ENCODE measurements around the gene CACNA1A.
"Not testable (repeated sequence)": the region's sequence is repeated elsewhere in the genome, so short reads cannot be mapped to it uniquely, and the experiment has no call there.

CACNA1A gene

GRCh38 chr19:13362668-13363067, 143.6 kb downstream of the CACNA1A start:
- H3K4me3 ChIP-seq (replicated peaks; ENCODE audit: insufficient read depth, low read length): no peak overlapping the region
- no peak for DNase-seq (ENCODE audit: low read depth in 1 of 2, low spot score in 1 of 2)
- TF ChIP-seq POLR2AphosphoS5 (IDR thresholded peaks at IDR 0.05; ENCODE audit: low read depth) (no peak), REST (IDR thresholded peaks at IDR 0.05; ENCODE audit: insufficient replicate concordance, low read depth) (no peak), GABPA (IDR thresholded peaks at IDR 0.05; ENCODE audit: low read depth) (no peak), SPI1 (IDR thresholded peaks at IDR 0.05; ENCODE audit: borderline replicate concordance, low read depth) (no peak), CTCF (IDR thresholded peaks at IDR 0.05; ENCODE audit: insufficient read depth, low read length) (no peak)
- no peak overlapping the region for H3K27ac ChIP-seq (replicated peaks)
- no peaks in the 10 kb centered on the region for H3K27me3 ChIP-seq (ENCODE audit: insufficient read depth, poor library complexity, severe bottlenecking)

- DNase-seq (ENCODE audit: low read depth in 1 of 2, low spot score in 1 of 2); H3K27me3 ChIP-seq (ENCODE audit: insufficient read depth, poor library complexity, severe bottlenecking); H3K4me3 ChIP-seq (replicated peaks; ENCODE audit: insufficient read depth, low read length); H3K27ac ChIP-seq (replicated peaks): not testable (repeated sequence)
Observed at GRCh38 chr19:13361726-13362125, 144.6 kb downstream of the CACNA1A start.

- Histone ChIP-seq H3K27ac (replicated peaks) (no peak overlapping the region), H3K4me3 (replicated peaks; ENCODE audit: insufficient read depth, low read length) (no peak overlapping the region), H3K27me3 (ENCODE audit: insufficient read depth, poor library complexity, severe bottlenecking) (no peaks in the 10 kb centered on the region)
- no peak for DNase-seq (ENCODE audit: low read depth in 1 of 2, low spot score in 1 of 2)
- TF ChIP-seq REST (IDR thresholded peaks at IDR 0.05; ENCODE audit: insufficient replicate concordance, low read depth): no peak
- no peak for TF ChIP-seq GABPA (IDR thresholded peaks at IDR 0.05; ENCODE audit: low read depth)
- TF ChIP-seq POLR2AphosphoS5 (IDR thresholded peaks at IDR 0.05; ENCODE audit: low read depth): no peak
- no peak for TF ChIP-seq SPI1 (IDR thresholded peaks at IDR 0.05; ENCODE audit: borderline replicate concordance, low read depth)
- TF ChIP-seq CTCF (IDR thresholded peaks at IDR 0.05; ENCODE audit: insufficient read depth, low read length): no peak
Observed at GRCh38 chr19:13356686-13357280, 149.5 kb downstream of the CACNA1A start.

GRCh38 chr19:13356185-13356584, 150.1 kb downstream of the CACNA1A start:
- DNase-seq (ENCODE audit: low read depth in 1 of 2, low spot score in 1 of 2): no peak
- H3K27me3 ChIP-seq (ENCODE audit: insufficient read depth, poor library complexity, severe bottlenecking): no peaks in the 10 kb centered on the region
- H3K27ac ChIP-seq (replicated peaks): no peak overlapping the region
- H3K4me3 ChIP-seq (replicated peaks; ENCODE audit: insufficient read depth, low read length): no peak overlapping the region
- TF ChIP-seq POLR2AphosphoS5 (IDR thresholded peaks at IDR 0.05; ENCODE audit: low read depth): no peak
- TF ChIP-seq CTCF (IDR thresholded peaks at IDR 0.05; ENCODE audit: insufficient read depth, low read length): no peak
- no peak for TF ChIP-seq REST (IDR thresholded peaks at IDR 0.05; ENCODE audit: insufficient replicate concordance, low read depth)
- TF ChIP-seq GABPA (IDR thresholded peaks at IDR 0.05; ENCODE audit: low read depth): no peak
- TF ChIP-seq SPI1 (IDR thresholded peaks at IDR 0.05; ENCODE audit: borderline replicate concordance, low read depth): no peak
